HG03139 (cell line): ENCODE data around the gene APOO.

ENCODE experiments used
- ATAC-seq: cut with Tn5 transposase; IDR thresholded peaks from one replicate; pipeline ENCODE4 v1.9.1; 2021; ENCODE audit not compliant: unreplicated experiment

The APOO gene

DNA sequence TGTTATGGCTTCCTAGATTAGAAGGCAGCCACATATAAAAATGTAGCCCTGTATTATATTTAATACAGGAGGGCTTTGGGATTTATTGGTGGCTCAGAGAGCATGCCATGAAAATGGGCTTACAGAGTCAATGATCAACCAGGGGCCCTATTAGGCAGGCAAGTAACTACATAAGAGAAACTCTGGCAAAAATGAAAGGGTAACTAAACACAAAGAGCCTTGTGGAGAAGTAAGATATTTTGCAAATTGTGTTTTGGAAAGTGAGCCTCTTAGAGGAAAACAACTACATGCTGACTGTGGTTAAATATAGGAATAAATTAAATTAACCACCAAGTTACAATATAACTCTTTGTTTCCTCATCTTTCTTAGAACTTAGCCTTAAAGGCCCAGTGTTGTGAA is 119.2 kb downstream of the APOO start:
- peak; percentile 51 for ATAC-seq

DNA sequence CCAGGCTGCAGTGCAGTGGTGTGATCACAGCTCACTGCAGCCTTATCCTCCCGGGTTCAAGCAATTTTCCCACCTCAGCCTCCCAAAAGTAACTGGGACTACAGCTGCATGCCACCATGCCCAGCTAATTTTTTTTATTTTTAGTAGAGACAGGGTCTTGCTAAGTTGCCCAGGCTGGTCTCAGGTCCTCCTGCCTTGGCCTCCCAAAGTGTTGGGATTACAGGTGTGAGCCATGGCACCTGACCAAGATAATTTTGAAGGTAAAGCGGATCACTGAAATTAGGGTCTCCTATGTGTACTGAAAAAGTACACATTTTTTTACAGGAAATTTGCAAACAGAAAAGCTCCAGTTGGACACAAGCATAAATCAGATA is 120.0 kb downstream of the APOO start:
- no peak for ATAC-seq

DNA sequence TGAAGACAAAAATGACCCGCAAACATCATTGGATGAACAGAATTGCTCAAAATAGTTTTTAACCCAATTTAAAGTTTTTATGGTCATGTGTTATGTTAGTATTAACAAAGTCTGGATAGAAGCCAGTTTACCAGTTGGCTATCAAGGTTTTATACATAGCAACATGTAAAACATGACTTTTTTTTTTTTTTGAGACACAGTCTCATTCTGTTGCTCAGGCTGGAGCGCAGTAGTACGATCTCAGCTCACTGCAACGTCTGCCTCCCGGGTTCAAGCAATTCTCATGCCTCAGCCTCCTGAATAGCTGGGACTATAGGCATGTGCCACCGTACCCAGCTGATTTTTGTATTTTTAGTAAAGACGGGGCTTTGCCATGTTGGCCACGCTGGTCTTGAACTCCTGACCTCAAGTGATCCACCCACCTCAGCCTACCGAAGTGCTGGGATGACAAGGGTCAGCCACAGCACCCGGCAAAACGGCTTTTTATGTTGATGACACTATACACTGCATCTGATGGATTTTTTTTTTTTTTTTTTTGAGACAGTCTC is 121.4 kb downstream of the APOO start:
- ATAC-seq = no peak

DNA sequence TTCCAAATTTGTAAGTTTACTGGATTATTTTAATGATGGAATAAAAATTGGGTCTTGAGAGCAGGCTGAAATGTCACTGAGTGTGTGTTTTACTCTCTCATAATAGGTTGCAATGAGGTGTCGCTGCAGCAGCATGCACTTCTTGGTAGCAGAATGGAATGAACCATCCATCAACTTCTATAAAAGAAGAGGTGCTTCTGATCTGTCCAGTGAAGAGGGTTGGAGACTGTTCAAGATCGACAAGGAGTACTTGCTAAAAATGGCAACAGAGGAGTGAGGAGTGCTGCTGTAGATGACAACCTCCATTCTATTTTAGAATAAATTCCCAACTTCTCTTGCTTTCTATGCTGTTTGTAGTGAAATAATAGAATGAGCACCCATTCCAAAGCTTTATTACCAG is 122.2 kb downstream of the APOO start:
- no peak for ATAC-seq

DNA sequence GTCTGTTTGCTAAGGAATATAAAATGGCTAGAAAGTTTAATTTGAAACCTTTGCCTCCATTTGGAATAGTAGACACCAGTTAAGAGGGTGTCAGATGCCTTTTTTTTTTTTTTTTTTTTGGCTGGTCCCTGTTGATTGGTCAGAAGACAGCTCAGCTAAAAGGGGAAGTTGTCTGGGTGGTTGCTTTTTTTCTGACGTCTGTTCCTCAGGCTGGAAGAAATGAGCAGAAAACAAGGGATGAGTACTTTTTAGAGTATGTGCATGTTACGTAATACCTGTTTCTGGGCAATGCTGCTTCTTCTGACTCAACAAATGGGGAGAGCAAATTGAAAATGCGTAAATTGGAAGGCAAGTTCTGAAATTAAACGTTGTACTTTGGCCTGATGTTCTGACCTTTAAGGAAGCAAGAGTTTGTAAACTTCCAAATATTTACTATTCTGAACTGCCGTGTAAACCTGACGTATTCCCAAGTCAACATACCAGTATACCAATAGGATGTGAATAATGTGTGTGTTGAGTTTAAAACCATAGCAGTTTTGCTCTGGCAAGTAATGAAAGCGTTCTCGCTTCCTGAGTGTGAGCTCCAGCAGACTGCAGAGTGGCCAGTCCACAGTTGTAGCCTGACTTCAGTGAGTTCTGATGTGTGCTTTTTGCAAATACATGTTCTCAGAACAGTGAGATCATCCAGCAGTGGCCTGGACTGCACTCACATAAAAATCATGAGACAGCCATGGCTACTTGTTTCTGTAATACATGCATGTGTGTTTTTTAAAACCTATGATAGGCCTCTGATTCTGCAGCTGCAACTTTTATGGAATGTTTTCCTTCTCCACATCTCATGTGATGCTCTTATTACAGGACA is 123.0 kb downstream of the APOO start:
- no peak for ATAC-seq

DNA sequence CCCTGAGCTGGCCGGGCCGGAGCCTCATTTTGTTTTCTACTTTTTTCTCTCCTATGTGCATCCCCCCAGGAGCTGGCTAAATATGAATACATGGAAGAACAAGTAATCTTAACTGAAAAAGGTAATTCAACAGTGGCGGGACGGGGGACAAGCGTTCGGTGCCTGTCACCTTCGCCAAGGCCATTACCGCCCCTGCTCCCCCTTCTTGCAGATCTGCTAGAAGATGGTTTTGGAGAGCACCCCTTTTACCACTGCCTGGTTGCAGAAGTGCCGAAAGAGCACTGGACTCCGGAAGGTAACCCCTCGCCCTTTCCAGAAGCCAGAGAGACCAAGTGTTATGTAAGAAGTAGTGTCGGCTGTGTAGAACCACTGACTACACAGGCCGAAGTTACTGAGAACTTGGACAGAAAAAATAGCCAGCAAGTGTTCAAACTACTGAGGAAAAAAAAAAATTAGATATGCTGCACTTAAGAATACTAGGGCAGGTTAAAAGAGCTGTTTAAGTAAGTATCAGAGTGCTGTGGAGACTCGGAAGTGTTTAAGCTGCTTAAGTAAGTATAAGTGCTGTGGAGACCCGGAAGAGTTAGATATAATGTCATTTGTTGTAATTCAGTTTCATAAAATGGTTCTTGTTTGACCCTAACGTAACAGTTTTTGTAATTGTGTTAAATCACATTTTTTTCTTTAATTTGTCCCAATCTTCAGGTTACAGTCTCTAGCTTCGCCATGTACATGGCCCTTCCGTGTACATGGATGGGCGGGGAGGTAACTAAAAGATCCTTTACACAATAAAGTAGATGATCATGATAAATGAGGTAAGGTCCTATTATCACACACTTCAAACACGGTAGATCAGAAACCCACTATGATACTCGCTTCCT is 123.9 kb downstream of the APOO start:
- no peak for ATAC-seq
